DOHH2 (cell line): ENCODE results near the gene ENPP6.

Experiments
- H3F3A ChIP-seq: fragments of 200-600 bp; sonication (generic), shearing (Covaris generic); 2 replicates; pipeline ENCODE4 v1.6.0; 2016; ENCODE audit warnings: antibody characterized with exemption, mild to moderate bottlenecking; ENCODE audit not compliant: control insufficient read depth, insufficient read depth
- H3K27ac ChIP-seq: fragments of 200-600 bp; sonication (generic); 2 replicates; pipeline ENCODE4 v1.5.1; 2014; ENCODE audit warnings: low read depth, mild to moderate bottlenecking, low read length, moderate library complexity
- H3K27me3 ChIP-seq: fragments of 200-600 bp; sonication (generic); 2 replicates; pipeline ENCODE4 v1.6.1; 2014; ENCODE audit warnings: mild to moderate bottlenecking, low read length, mixed read lengths; ENCODE audit not compliant: control insufficient read depth
- H3K36me3 ChIP-seq: fragments of 200-600 bp; sonication (generic); 2 replicates; pipeline ENCODE4 v1.6.1; 2014; ENCODE audit warnings: mild to moderate bottlenecking, low read length, moderate library complexity, mixed read lengths; ENCODE audit not compliant: control insufficient read depth
- H3K4me1 ChIP-seq: fragments of 200-600 bp; sonication (generic); 2 replicates; pipeline ENCODE4 v1.6.1; 2014; ENCODE audit warnings: mild to moderate bottlenecking, low read length, mixed read lengths; ENCODE audit not compliant: control insufficient read depth
- H3K4me2 ChIP-seq: fragments of 200-600 bp; sonication (generic); 2 replicates; pipeline ENCODE4 v1.6.0; 2014; ENCODE audit warnings: mild to moderate bottlenecking, low read length, moderate library complexity
- H3K4me3 ChIP-seq: fragments of 200-600 bp; sonication (generic); 2 replicates; pipeline ENCODE4 v1.5.1; 2014; ENCODE audit warnings: mild to moderate bottlenecking, low read length, mixed read lengths
- H3K79me2 ChIP-seq: fragments of 200-600 bp; sonication (generic); 2 replicates; pipeline ENCODE4 v1.6.1; 2014; ENCODE audit warnings: mild to moderate bottlenecking, low read length, mixed read lengths; ENCODE audit not compliant: control insufficient read depth
- H3K9me2 ChIP-seq: fragments of 200-600 bp; sonication (generic); replicated peaks from 2 replicates; pipeline ENCODE4 v1.6.1; 2014; ENCODE audit warnings: mild to moderate bottlenecking, low read length, mixed read lengths; ENCODE audit not compliant: control insufficient read depth
- H3K9me3 ChIP-seq: fragments of 200-600 bp; sonication (generic); 2 replicates; pipeline ENCODE4 v1.6.1; 2014; ENCODE audit warnings: antibody characterized with exemption, low read length, mixed read lengths; ENCODE audit not compliant: control insufficient read depth, insufficient read depth
- H4K20me1 ChIP-seq: fragments of 200-600 bp; sonication (generic); 2 replicates; pipeline ENCODE4 v1.6.0; 2014; ENCODE audit warnings: low read depth, mild to moderate bottlenecking, antibody characterized with exemption, low read length, moderate library complexity; ENCODE audit not compliant: control insufficient read depth, insufficient read depth
- CTCF ChIP-seq: fragments of 200-600 bp; sonication (generic); IDR thresholded peaks from one replicate; pipeline ENCODE4 v1.5.1; 2014; ENCODE audit warnings: antibody characterized with exemption, mild to moderate bottlenecking, low read depth, low read length; ENCODE audit not compliant: poor library complexity, severe bottlenecking
- EZH2phosphoT487 ChIP-seq: fragments of 200-600 bp; sonication (generic); IDR thresholded peaks from 2 replicates; pipeline ENCODE4 v1.6.1; 2017; ENCODE audit warnings: borderline replicate concordance, mild to moderate bottlenecking, antibody characterized with exemption, low read length, moderate library complexity, mixed read lengths

The ENPP6 gene

GRCh38 chr4:184255871-184256642 lies 38.4 kb upstream of the ENPP6 start:
- Histone ChIP-seq H3F3A (no peaks in the 10 kb centered on the region), H3K27ac (no peak overlapping the region), H3K36me3 (no peaks in the 10 kb centered on the region), H3K9me2 (no peaks in the 10 kb centered on the region), H3K9me3 (no peaks in the 10 kb centered on the region; the same call in 1 of the 2 replicates), H3K27me3 (peaks cover 6% of the 10 kb centered on the region), H3K4me1 (no peaks in the 10 kb centered on the region), H3K4me3 (no peak overlapping the region), H3K79me2 (no peaks in the 10 kb centered on the region), H4K20me1 (no peaks in the 10 kb centered on the region), H3K4me2 (no peak overlapping the region)
- no peak for TF ChIP-seq EZH2phosphoT487
- no peak for TF ChIP-seq CTCF

- Histone ChIP-seq H3K9me2 (no peaks in the 10 kb centered on the region), H3K36me3 (no peaks in the 10 kb centered on the region), H3F3A (no peaks in the 10 kb centered on the region), H3K4me2 (no peak overlapping the region), H3K4me1 (no peaks in the 10 kb centered on the region), H3K4me3 (no peak overlapping the region), H3K9me3 (no peaks in the 10 kb centered on the region; the same call in 1 of the 2 replicates), H3K27me3 (peaks cover 6% of the 10 kb centered on the region), H3K79me2 (no peaks in the 10 kb centered on the region), H3K27ac (no peak overlapping the region), H4K20me1 (no peaks in the 10 kb centered on the region)
- TF ChIP-seq EZH2phosphoT487 (no peak), CTCF (no peak)
Measured at GRCh38 chr4:184255361-184255760, 37.7 kb upstream of the ENPP6 start.

GRCh38 chr4:184253072-184253420 lies 35.4 kb upstream of the ENPP6 start:
- Histone ChIP-seq H4K20me1 (no peaks in the 10 kb centered on the region), H3F3A (no peaks in the 10 kb centered on the region), H3K4me1 (no peaks in the 10 kb centered on the region), H3K79me2 (no peaks in the 10 kb centered on the region), H3K27ac (no peak overlapping the region), H3K4me3 (no peak overlapping the region), H3K36me3 (no peaks in the 10 kb centered on the region), H3K4me2 (no peak overlapping the region), H3K9me2 (no peaks in the 10 kb centered on the region), H3K27me3 (peaks cover 13% of the 10 kb centered on the region), H3K9me3 (no peaks in the 10 kb centered on the region; the same call in 1 of the 2 replicates)
- TF ChIP-seq CTCF (no peak), EZH2phosphoT487 (no peak)
